GM12873 (cell line): Measurements from ENCODE around the gene FOXQ1.

ENCODE experiments used
- CTCF ChIP-seq: IDR thresholded peaks from 2 replicates; pipeline ENCODE4 v1.5.1; 2012; ENCODE audit warnings: low read depth, mild to moderate bottlenecking, moderate library complexity, low read length, control low read depth; ENCODE audit not compliant: insufficient read depth; ENCODE audit errors: missing control alignments

Gene FOXQ1

GRCh38 chr6:1281746-1282145 lies 30.2 kb upstream of the FOXQ1 start:
- no peak for TF ChIP-seq CTCF

- TF ChIP-seq CTCF: no peak
Observed at GRCh38 chr6:1283501-1283900, 28.4 kb upstream of the FOXQ1 start.

- TF ChIP-seq CTCF: no peak
Observed at GRCh38 chr6:1285556-1285955, 26.3 kb upstream of the FOXQ1 start.

- no peak for TF ChIP-seq CTCF
Observed at GRCh38 chr6:1285956-1286355, 25.9 kb upstream of the FOXQ1 start.

GRCh38 chr6:1287103-1287591 lies 24.8 kb upstream of the FOXQ1 start:
- no peak for TF ChIP-seq CTCF

- no peak for TF ChIP-seq CTCF
Observed at GRCh38 chr6:1290086-1290485, 21.8 kb upstream of the FOXQ1 start.

GRCh38 chr6:1290805-1291204 lies 21.1 kb upstream of the FOXQ1 start:
- no peak for TF ChIP-seq CTCF
